22Rv1 (cell line): ENCODE measurements around the gene PPP6R3.
"Not testable (repeated sequence)": the region's sequence is repeated elsewhere in the genome, so short reads cannot be mapped to it uniquely, and the experiment has no call there.

Experiments
- H3K27ac ChIP-seq: fragments of 450-650 bp; 2 replicates; pipeline ENCODE4 v1.5.1; 2017
- CTCF ChIP-seq: fragments of 450-650 bp; IDR thresholded peaks from 2 replicates; pipeline ENCODE4 v1.5.1; 2017; ENCODE audit warnings: mild to moderate bottlenecking
- ZFX ChIP-seq: fragments of 450-650 bp; IDR thresholded peaks from 2 replicates; pipeline ENCODE4 v1.6.1; 2017; ENCODE audit warnings: antibody characterized with exemption, borderline replicate concordance

The PPP6R3 gene

GRCh38 chr11:68470304-68470811, 9.8 kb downstream of the PPP6R3 start:
- no peak overlapping the region for H3K27ac ChIP-seq
- TF ChIP-seq CTCF (no peak), ZFX (no peak)

DNA sequence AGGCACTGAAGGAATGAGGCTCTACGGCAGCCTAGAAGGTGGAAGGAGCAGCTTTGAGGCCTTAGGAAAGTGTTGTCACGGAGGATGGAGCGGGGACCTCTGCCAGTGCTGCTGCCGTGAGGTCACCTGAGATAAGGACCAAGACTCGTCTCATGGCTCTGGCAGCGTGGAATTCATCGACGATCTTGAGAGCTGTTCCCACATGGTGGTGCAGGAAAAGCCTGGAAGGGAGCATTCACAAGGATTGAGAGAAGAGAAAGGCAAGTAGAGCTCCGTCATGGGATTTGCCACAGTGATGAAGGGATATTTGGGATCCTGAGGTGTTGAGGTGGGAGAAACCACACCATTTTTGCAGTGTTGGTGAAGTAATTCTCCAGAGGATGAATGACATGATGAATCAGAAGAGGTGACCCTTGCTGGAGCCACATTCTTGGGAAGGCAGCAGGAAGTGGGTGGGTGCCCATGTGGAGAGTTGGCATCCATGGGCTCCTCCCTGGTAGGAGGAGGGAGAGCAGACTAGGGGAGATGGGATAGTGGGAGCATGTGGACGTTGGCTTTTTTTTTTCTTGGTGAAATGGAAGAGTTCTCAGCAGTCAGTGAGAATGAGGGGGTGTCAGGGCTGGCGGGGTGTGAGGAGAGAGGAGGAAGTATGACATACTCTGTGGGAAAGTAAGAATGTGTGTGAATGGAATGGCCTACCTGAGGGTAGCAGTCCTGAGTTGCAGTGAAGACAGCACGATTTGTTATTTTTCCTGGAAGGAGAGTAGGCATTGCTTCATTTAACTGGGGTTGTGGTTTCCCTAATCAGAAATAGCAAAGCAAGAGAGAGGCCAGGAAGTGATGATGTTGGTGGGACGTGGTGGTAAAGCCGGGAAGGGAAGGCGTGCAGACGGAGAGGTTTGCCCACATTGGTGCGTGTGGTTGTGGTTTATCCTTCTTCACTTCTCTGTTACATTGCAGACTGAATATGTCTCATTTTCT, 11.1 kb downstream of the PPP6R3 start:
- TF ChIP-seq CTCF: no peak
- no peak for TF ChIP-seq ZFX
- H3K27ac ChIP-seq: no peak overlapping the region

DNA sequence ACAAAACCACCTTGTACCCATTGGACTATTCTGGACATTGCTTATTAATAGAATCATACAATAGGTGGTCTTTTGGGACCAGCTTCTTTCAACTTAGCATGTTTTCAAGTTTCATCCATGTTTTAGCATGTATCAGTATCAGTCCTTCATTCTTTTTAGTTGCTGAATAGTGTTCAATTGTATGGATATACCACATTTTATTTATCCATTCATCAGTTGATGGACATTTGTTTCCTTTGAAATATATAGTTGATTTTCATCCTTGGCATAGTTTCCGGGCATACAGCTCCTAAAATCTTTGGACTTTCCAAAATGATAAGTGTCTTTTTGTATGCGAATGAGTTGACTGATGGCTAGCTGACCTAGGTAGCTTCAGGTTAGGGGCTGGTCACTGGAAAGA, 12.2 kb downstream of the PPP6R3 start:
- TF ChIP-seq CTCF: no peak
- TF ChIP-seq ZFX: no peak
- H3K27ac ChIP-seq: no peak overlapping the region

- no peak overlapping the region for H3K27ac ChIP-seq
- no peak for TF ChIP-seq CTCF
- TF ChIP-seq ZFX: no peak
These were observed 13.1 kb downstream of the PPP6R3 start for GRCh38 chr11:68473693-68474092.

DNA sequence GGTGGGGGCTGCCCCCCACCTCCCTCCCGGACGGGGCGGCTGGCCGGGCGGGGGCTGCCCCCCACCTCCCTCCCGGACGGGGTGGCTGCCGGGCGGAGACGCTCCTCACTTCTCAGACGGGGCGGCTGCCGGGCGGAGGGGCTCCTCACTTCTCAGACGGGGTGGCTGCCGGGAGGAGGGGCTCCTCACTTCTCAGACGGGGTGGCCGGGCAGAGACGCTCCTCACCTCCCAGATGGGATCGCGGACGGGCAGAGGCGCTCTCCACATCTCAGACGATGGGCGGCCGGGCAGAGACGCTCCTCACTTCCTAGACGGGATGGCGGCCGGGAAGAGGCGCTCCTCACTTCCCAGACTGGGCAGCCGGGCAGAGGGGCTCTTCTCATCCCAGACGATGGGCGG, 15.1 kb downstream of the PPP6R3 start:
- not testable (repeated sequence) for H3K27ac ChIP-seq

GRCh38 chr11:68479390-68479789, 18.8 kb downstream of the PPP6R3 start:
- no peak overlapping the region for H3K27ac ChIP-seq
- TF ChIP-seq CTCF: no peak
- no peak for TF ChIP-seq ZFX

DNA sequence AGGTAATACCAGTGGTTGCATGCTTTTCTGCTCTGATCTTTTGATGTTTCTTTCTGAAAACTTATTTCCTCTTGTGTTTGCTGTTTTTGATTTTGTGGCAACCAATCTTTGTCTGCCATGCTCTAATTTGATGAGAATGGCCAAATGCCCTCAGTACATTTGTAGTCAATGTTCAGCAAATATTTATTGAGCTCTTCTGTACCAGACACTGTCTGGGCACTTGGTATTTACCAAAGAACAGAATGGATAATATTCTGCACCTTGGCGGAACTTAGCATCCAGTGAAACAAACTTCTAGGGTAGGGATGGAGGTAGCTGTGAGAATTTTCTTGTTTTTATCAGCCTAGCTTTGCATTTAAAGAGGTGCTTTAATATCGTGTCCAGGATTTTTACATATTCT, 19.6 kb downstream of the PPP6R3 start:
- TF ChIP-seq ZFX (no peak), CTCF (no peak)

More for the DNA sequence above, 19.6 kb downstream of the PPP6R3 start:
- no peak overlapping the region for H3K27ac ChIP-seq
